Stimulated activated CD8-positive, alpha-beta memory T cell treated with anti-CD3 and anti-CD28 coated beads, Interleukin-7, amount 100 ng/mL, for 1 hour (primary cell): ENCODE measurements around the gene POF1B.
"Not testable (repeated sequence)": the region's sequence is repeated elsewhere in the genome, so short reads cannot be mapped to it uniquely, and the experiment has no call there.

Experiments
- DNase-seq, 2 donors: peaks; one replicate each; pipeline ENCODE4 v3.0.0-alpha.2; 2020; ENCODE audit warnings: low read depth in 2 of 2

POF1B gene

GRCh38 chrX:85379174-85379907 is at the start of gene POF1B:
POF1B (minus strand) TSS chrX:85379665; CDS start chrX:85379454, 211 bp downstream.
- DNase-seq, result no peak

DNA sequence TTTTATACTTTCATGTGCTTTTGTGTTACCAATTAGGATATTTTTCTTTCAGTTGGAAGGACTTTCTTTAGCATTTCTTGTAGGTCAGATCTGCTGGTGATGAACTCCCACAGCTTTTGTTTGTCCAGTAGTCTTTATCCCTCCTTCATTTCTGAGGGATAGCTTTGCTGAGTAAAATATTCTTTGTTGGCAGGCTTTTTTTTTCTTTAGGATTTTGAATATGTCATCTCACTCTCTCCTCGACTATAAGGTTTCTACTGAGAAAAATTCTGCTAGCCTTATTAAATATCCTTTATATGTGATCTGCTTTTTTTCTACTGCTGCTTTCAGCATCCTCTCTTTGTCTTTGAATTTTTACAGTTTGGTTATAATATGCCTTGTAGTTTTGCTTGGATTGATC is 49.6 kb upstream of the POF1B start:
- no peak for DNase-seq

DNA sequence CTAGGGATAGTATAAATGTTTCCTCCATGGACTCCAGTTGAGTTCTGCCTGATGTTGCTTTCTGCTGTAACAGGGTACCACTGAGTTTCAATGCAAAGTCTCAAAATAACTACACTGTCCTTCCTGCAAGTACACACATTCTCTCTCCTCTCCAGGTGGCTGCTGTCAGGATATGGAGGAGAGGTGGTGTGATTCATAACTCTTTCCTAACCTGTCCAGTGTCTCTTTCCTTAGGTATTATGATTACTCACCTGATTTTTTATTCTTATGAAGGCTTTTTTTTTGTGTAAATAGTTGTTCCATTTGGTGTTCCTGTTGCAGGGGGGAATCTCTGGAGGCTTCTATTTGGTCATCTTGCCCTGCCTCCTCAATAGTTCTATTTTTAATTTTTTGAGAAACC is 39.8 kb upstream of the POF1B start:
- no peak for DNase-seq

DNA sequence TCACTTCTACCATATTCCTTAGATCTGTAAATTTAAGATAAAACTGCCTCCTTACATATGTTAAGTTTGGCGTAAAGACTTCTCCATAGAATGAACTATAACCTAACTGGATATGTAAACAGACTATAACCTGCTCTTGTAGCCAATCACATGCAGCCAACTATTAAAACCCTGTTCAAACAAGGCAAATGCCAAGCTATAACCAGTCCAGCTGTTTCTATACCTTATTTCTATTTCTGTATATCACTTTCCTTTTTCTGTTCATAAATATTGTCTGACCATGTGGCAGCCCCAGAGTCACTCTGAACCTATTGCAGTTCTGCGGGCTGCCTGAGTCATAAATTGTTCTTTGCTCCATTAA is 12.4 kb upstream of the POF1B start:
- DNase-seq, result no peak

GRCh38 chrX:85391185-85391877 is 11.9 kb upstream of the POF1B start:
- DNase-seq, result no peak

- DNase-seq, result no peak
Observed at GRCh38 chrX:85381602-85382001, 2.1 kb upstream of the POF1B start.

DNA sequence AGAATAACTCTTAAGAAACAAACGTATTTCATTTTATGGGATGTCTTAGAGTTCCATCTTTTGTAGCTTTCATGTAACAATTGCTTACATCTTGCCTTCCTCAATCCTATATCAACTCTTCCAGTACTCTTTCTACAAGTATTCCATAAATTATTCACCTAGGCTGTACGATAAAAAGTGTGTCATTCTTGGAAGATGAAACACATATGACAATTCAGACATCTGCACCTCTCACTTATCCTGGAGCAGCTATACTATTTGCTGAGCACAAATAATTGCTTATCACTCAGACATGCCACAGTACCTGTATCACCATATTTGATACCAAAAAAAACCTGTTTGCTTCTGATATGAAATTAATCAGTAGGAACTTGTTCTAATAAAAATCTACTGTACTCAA is 1.0 kb downstream of the POF1B start:
- no peak for DNase-seq

GRCh38 chrX:85375333-85375738 is 4.1 kb downstream of the POF1B start:
- no peak for DNase-seq

DNA sequence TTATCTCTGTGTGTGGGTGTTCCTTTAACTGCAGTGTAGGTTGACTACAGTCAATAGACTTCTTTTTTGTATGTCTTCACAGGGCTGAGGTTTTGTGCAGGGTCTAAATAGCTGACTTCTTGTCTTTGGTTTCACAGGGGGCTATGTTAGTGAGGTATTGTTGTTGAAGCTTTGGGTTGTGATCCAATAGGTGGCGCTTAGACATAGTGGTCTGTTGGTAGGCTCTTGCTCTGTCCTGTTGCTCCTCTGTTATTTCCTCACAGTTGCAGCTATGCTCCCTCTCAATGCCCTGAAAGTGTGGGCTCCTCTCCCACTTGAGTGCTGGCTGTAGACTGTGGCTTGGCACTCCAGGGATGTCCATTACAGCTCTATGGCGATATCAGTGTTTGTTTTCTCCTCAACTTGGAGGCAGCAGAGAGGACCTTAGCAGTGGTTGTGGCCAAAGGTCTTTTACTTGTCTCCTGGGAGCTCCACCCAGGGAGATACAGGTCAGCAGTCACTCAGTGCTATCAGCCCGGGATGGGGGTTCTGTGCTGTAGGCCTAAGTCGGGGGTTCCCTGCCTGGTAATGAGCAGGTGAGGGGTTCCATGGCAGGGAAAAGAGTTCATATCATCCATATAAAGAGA is 14.0 kb downstream of the POF1B start:
- DNase-seq, result no peak

DNA sequence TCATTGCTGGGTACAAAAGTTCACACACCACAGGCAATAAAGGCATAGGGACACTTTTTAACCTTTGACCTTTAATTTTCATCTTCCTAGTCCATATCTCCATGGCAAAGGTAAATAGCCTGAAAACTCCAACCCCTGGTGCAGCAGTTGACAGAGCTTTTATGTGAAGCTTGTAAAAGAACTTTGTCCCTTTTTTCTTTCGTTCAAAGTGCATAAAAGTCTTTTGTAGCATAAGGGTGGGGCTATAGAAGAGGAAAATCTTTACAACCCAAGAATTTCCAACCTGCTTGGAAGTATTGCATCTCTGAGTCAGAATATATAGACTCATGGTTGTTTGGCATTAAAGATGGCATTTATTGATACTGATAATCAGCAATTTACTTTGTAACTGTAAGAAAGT is 20.4 kb downstream of the POF1B start:
- DNase-seq, result no peak

DNA sequence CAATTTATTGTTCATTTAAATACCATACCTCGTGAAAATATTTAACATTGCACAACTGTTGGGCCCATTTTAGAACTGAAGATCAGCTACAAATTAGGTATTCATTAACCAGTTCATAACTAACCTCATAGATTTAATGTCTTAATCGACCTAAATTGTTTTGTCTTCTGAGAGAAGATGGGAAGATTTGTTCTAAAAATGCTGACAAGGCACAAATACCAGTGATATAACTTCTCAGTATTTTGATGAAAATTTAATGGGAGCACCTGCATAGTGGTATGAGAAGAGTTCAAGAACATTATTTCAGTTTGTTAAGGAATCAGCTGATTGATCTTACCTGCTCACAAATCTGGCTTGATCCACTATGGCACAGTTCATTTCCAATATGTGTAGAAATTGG is 33.9 kb downstream of the POF1B start:
- DNase-seq, result no peak

DNA sequence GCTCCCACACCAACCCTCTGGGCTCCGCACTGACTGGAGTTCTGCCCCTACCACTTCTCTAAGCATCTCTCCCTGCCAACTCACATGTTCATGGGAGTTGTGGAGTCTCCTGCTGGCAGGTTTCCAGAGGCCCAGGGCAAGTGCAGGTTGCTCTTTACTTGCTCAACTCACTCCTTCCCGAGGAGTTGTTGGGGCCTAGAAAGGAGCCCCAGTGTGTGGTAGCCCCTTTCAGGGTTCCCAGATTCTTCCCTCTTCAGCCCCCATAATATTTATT is 52.5 kb downstream of the POF1B start:
- DNase-seq, result no peak

GRCh38 chrX:85326234-85327059 is 53.0 kb downstream of the POF1B start:
- DNase-seq, result no peak

- not testable (repeated sequence) for DNase-seq
Observed at GRCh38 chrX:85311348-85311747, 68.1 kb downstream of the POF1B start.

GRCh38 chrX:85309717-85310116 is 69.7 kb downstream of the POF1B start:
- DNase-seq, result no peak

- no peak for DNase-seq
Observed at GRCh38 chrX:85303544-85303943, 75.9 kb downstream of the POF1B start.

- DNase-seq, result no peak
Observed at GRCh38 chrX:85288992-85289723, 90.3 kb downstream of the POF1B start.

DNA sequence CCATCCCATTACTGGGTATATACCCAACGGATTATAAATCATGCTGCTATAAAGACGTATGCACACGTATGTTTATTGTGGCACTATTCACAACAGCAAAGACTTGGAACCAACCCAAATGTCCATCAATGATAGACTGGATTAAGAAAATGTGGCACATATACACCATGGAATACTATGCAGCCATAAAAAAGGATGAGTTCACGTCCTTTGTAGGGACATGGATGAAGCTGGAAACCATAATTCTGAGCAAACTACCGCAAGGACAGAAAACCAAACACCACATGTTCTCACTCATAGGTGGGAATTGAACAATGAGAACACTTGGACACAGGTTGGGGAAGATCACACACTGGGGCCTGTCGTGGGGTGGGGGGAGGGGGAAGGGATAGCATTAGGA is 94.2 kb downstream of the POF1B start:
- not testable (repeated sequence) for DNase-seq

DNA sequence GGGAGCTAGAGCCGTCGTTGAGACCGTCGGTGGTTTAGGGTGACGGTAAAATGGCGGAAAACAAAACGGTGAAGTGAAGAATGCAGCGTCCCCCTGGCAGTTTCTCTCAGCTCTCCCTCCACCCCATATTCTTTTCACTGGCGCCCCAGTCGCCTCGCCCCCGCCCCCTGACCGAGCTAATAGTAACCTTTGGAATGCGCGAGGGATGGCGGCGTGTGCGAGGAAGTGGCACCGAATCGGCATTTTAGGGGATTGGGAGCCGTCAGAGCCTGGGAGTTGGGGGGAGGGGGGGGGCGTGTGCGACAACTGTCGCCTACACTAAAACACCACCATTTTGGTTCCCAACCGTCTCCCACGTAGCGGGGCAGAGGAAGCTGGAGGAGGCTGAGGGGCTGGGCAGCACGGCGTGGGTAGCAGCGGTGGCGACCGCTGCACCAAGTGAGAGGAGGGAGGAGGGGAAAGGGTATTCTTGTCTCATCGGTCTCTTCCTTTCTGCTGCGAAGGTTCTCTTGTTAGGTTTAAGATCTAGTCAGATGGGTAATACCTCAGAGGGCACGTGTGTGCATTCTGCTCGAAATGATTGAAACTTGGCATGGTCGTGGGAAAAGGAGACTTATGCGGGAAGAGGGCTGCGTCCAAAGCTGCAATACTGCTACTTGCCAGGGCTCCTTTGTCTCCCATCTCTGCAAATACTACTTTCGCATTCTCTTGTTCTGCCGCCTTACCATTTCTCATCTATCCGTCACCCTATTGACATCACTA is 134.8 kb downstream of the POF1B start:
- DNase-seq, result no peak

DNA sequence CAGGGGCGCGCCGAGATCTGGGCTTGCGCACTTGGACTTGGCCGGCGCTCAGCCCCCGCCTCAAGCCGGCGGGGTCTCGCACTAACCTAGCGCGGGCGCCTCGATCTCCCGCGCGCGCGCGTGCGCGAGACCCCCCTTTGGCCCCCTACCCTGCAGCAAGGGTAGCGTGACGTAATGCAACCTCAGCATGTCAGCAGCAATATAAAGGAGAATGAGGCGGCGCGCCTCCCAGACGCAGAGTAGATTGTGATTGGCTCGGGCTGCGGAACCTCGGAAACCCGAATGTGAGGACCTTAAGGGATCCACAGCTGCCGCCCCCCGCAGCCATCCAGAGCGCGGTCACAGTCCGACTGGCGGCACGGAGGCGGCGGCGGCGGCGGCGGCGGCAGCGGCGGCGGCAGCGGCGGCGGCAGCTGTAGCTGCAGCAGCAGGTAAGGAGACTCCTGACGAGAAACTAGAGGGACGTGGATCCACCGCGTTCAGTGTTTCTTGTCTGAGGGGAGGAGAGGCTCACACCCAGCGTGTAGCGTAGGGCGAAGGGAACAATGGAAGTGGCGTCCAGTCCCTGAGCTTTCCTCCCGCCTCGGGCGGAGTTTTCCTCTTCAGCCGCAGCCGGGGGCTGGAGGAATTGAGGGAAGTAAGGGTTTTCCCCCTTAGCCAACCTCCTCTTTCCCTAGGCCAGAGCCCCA is 135.6 kb downstream of the POF1B start, which contains the start of the genes SATL1 and ZNF711:
Gene SATL1, minus strand, starts transcription at position 19 of the 689 bp plus-strand sequence. CDS start 134,811 bp downstream, outside the sequence.
Gene ZNF711, plus strand, starts transcription at position 231 of the 689 bp plus-strand sequence. CDS start 3,582 bp downstream, outside the sequence.
- no peak for DNase-seq
